ENCODE measurements around the gene HMCN2. TPM values are rescaled to one million over a fixed set of nuclear protein-coding genes. Genes with fewer than 3 reads are reported as not detected.
A peak's percentile ranks its signal among the peaks of the same experiment; 100 is the strongest.

Gene HMCN2
- total RNA-seq, 1 experiment from 2014 or later = 8.6 TPM

GRCh38 chr9:130417602-130418001, 152.0 kb downstream of the HMCN2 start:
- Histone ChIP-seq H3K4ac (ENCODE audit: low read depth, low read length) (no peak overlapping the region), H3K4me1 (ENCODE audit: insufficient read depth, low read length) (peaks cover 9% of the 10 kb centered on the region), H2AK5ac (ENCODE audit: insufficient read length, low read length) (no peak overlapping the region), H3K18ac (ENCODE audit: insufficient read length, low read depth, low read length) (no peak overlapping the region), H3K9me3 (ENCODE audit: control insufficient read depth, low read depth, low read length) (no peaks in the 10 kb centered on the region), H3K56ac (ENCODE audit: insufficient read length, low read depth, low read length) (no peak overlapping the region), H3K23ac (ENCODE audit: insufficient read length, low read depth, low read length) (no peak overlapping the region), H4K91ac (ENCODE audit: insufficient read length, low read depth, low read length) (no peak overlapping the region), H4K20me1 (ENCODE audit: control insufficient read depth, insufficient read depth, insufficient read length) (no peaks in the 10 kb centered on the region), H3K27me3 (ENCODE audit: insufficient read depth, low read length) (no peaks in the 10 kb centered on the region), H3T11ph (ENCODE audit: low read length) (no peak overlapping the region), H3K79me1 (ENCODE audit: insufficient read depth, low read depth, low read length, poor library complexity, severe bottlenecking) (no peaks in the 10 kb centered on the region), H3K79me2 (ENCODE audit: insufficient read depth, low read length) (no peaks in the 10 kb centered on the region), H3K14ac (ENCODE audit: insufficient read depth, low read length) (no peak overlapping the region), H3K4me2 (ENCODE audit: insufficient read depth, insufficient read length, low read length) (no peak overlapping the region), H2BK12ac (ENCODE audit: insufficient read length, low read depth, low read length) (no peak overlapping the region), H2AFZ (ENCODE audit: low read length) (no peak overlapping the region), H2BK120ac (ENCODE audit: low read depth, low read length, poor library complexity, severe bottlenecking) (no peak overlapping the region), H4K8ac (replicated peaks; ENCODE audit: insufficient read length, low read depth, low read length) (no peak overlapping the region), H2BK15ac (ENCODE audit: low read depth, low read length) (no peak overlapping the region), H3K27ac (ENCODE audit: insufficient read length, low read depth, low read length) (no peak overlapping the region), H4K5ac (ENCODE audit: insufficient read length, low read depth, low read length) (no peak overlapping the region), H2BK20ac (ENCODE audit: low read depth, low read length, poor library complexity, severe bottlenecking) (no peak overlapping the region), H3K9ac (ENCODE audit: extremely low read depth, insufficient read length, low read length) (no peak overlapping the region), H2BK5ac (ENCODE audit: insufficient read length, low read length) (no peak overlapping the region), H3K23me2 (ENCODE audit: insufficient read length, low read depth, low read length, poor library complexity, severe bottlenecking) (no peaks in the 10 kb centered on the region)
- peaks cover 9 to 21% (median 11%) of the 10 kb centered on the region in 3 experiments for H3K36me3 Mint-ChIP-seq (ENCODE audit: insufficient read depth in 1 of 3, low read depth in 3 of 3)
- TF ChIP-seq CTCF (conservative IDR thresholded peaks at IDR 0.05) = peak; percentile 52
- H3K27me3 Mint-ChIP-seq (ENCODE audit: low read depth) = peaks cover 4% of the 10 kb centered on the region
- peaks cover 14 to 16% of the 10 kb centered on the region in 2 experiments for H3K4me1 Mint-ChIP-seq
- DNase-seq = peak; percentile 74
- WGBS (ENCODE audit: extremely low coverage, insufficient read length, low lambda C conversion rate) = no CpG with 5 or more reads among the region's 5 CpGs
- H3K9me3 Mint-ChIP-seq = peaks cover 5 to 6% of the 10 kb centered on the region in 2 experiments; a peak in 4 of 5 replicates
- H3K4me3 Mint-ChIP-seq = no peak overlapping the region
- H3K27ac Mint-ChIP-seq = no peak overlapping the region

Measured in H9 (cell line).